ENCODE measurements around the gene AIM2.

DNA sequence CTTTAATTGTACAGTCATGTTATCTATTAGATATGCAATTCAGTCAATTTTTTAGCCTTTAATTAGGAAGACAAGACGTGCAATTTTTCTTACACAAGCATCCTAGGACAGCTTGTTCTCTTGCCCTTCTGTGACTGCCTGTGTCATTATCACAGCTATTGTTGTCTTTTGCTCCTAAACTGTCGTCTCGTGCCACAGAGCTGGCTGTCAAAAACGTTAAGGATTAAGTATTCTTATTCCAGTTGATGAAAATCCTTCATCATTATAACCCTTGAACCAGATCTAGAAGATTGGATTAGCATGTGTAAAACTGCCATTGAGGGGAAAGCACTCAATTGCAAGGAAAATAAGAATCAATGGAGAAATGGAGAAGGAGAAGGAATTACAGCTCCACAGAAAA is 43.8 kb upstream of the AIM2 start:
- TF ChIP-seq FOXP1 (CRISPR knock-in tag; IDR thresholded peaks at IDR 0.05; ENCODE audit: borderline replicate concordance) = no peak
- TF ChIP-seq USF2 (CRISPR knock-in tag; IDR thresholded peaks at IDR 0.05) = no peak
- TF ChIP-seq CTCF (IDR thresholded peaks at IDR 0.05) = no peak
- TF ChIP-seq ZNF416 (CRISPR knock-in tag; IDR thresholded peaks at IDR 0.05) = no peak
- no peak for TF ChIP-seq FOXJ3 (CRISPR knock-in tag; IDR thresholded peaks at IDR 0.05; ENCODE audit: borderline replicate concordance)
- TF ChIP-seq NR2C2 (CRISPR knock-in tag; IDR thresholded peaks at IDR 0.05) = no peak
- no peak for TF ChIP-seq SMAD3 (CRISPR knock-in tag; IDR thresholded peaks at IDR 0.05; ENCODE audit: borderline replicate concordance)
- TF ChIP-seq GTF2I (CRISPR knock-in tag; conservative IDR thresholded peaks at IDR 0.05) = no peak
- no peak for TF ChIP-seq MXD4 (CRISPR knock-in tag; IDR thresholded peaks at IDR 0.05; ENCODE audit: borderline replicate concordance)
- TF ChIP-seq, protein P1, sequence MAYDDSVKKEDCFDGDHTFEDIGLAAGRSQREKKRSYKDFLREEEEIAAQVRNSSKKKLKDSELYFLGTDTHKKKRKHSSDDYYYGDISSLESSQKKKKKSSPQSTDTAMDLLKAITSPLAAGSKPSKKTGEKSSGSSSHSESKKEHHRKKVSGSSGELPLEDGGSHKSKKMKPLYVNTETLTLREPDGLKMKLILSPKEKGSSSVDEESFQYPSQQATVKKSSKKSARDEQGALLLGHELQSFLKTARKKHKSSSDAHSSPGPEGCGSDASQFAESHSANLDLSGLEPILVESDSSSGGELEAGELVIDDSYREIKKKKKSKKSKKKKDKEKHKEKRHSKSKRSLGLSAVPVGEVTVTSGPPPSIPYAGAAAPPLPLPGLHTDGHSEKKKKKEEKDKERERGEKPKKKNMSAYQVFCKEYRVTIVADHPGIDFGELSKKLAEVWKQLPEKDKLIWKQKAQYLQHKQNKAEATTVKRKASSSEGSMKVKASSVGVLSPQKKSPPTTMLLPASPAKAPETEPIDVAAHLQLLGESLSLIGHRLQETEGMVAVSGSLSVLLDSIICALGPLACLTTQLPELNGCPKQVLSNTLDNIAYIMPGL (CRISPR knock-in tag; IDR thresholded peaks at IDR 0.05) = no peak
- no peak for TF ChIP-seq ZNF671 (CRISPR knock-in tag; IDR thresholded peaks at IDR 0.05)

All from WTC11 (cell line).